SK-N-SH treated with all-trans-retinoic acid at 6 μM for 48 hours (cell line): ENCODE results near the gene MAML3.

Experiments
- ARNTL ChIP-seq: fragments of 450-650 bp; formaldehyde crosslinking; IDR thresholded peaks from 2 replicates; pipeline ENCODE4 v1.5.0; 2020; ENCODE audit warnings: low read depth, mild to moderate bottlenecking, moderate library complexity, borderline replicate concordance
- ISL1 ChIP-seq: fragments of 250-450 bp; sonication (Bioruptor Pico); IDR thresholded peaks from 2 replicates; pipeline ENCODE4 v2.1.2; 2022; ENCODE audit warnings: mild to moderate bottlenecking, moderate library complexity
- PATZ1 ChIP-seq: fragments of 250-450 bp; sonication (Bioruptor Pico); IDR thresholded peaks from 2 replicates; pipeline ENCODE4 v1.8.0; 2020; ENCODE audit warnings: mild to moderate bottlenecking, moderate library complexity, borderline replicate concordance
- POU6F1 ChIP-seq: fragments of 250-450 bp; sonication (Bioruptor Pico); IDR thresholded peaks from 2 replicates; pipeline ENCODE4 v1.8.0; 2021; ENCODE audit warnings: low read depth, mild to moderate bottlenecking, moderate library complexity, borderline replicate concordance
- SNAI2 ChIP-seq: fragments of 250-450 bp; sonication (Bioruptor Pico); IDR thresholded peaks from 2 replicates; pipeline ENCODE4 v1.5.0; 2020; ENCODE audit warnings: mild to moderate bottlenecking, moderate library complexity
- TSHZ2 ChIP-seq: fragments of 250-450 bp; sonication (Bioruptor Pico); IDR thresholded peaks from 2 replicates; pipeline ENCODE4 v1.5.0; 2020; ENCODE audit warnings: mild to moderate bottlenecking, moderate library complexity
- ZNF565 ChIP-seq: fragments of 450-650 bp; formaldehyde crosslinking; conservative IDR thresholded peaks from 2 replicates; pipeline ENCODE4 v1.5.0; 2020; ENCODE audit warnings: low read depth, mild to moderate bottlenecking, moderate library complexity
- ZNF70 ChIP-seq: fragments of 450-650 bp; formaldehyde crosslinking; IDR thresholded peaks from 2 replicates; pipeline ENCODE4 v1.5.0; 2020; ENCODE audit warnings: mild to moderate bottlenecking, moderate library complexity
- TF ChIP-seq, protein P1 (sequence below): fragments of 250-450 bp; sonication (Bioruptor Pico); IDR thresholded peaks from 2 replicates; pipeline ENCODE4 v1.5.1; 2021; ENCODE audit warnings: mild to moderate bottlenecking, moderate library complexity
- TF ChIP-seq, protein P2 (sequence below): fragments of 250-450 bp; sonication (Bioruptor Pico); IDR thresholded peaks from 2 replicates; pipeline ENCODE4 v1.5.1; 2020; ENCODE audit warnings: low read depth, mild to moderate bottlenecking, moderate library complexity

DNA sequence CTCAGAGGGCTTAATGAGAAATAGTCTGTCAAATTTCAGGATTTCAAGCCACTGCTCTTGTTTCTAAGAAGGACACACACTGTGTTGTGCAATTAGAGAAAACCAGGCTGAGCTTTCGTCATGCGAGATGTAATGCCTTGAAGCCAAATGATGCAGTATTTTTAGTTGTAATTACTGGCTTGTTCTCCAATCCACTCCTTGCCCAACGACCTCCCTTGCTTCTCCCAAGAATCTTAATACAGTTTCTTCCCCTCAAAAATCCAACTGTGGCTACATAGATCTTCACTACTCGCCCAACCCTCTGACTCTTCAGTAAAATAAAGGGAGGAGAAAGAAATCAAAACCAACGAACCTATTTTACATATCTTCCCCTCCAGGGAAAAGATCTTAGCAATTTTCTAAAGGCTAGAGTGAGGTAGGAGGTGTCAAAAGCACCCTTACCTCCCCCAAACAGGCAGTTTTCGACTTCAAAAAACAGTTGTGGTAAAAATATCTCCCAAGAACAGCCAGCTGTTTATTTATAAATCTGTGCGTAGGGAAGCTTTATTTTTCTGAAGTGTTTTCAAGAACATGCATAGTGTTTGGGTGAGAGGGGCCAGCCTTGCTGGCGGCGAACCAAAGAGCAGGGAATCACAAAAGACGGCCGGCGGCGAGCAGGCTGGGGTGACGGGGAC lies 419.6 kb downstream of the MAML3 start:
- TF ChIP-seq ZNF565 (no peak), PATZ1 (CRISPR knock-in tag) (no peak), TSHZ2 (CRISPR knock-in tag) (no peak), ISL1 (no peak), ARNTL (CRISPR knock-in tag) (no peak), SNAI2 (CRISPR knock-in tag) (no peak), ZNF70 (no peak), POU6F1 (no peak)
- TF ChIP-seq, protein P1, sequence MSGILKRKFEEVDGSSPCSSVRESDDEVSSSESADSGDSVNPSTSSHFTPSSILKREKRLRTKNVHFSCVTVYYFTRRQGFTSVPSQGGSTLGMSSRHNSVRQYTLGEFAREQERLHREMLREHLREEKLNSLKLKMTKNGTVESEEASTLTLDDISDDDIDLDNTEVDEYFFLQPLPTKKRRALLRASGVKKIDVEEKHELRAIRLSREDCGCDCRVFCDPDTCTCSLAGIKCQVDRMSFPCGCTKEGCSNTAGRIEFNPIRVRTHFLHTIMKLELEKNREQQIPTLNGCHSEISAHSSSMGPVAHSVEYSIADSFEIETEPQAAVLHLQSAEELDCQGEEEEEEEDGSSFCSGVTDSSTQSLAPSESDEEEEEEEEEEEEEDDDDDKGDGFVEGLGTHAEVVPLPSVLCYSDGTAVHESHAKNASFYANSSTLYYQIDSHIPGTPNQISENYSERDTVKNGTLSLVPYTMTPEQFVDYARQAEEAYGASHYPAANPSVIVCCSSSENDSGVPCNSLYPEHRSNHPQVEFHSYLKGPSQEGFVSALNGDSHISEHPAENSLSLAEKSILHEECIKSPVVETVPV (CRISPR knock-in tag): no peak
- TF ChIP-seq, protein P2, sequence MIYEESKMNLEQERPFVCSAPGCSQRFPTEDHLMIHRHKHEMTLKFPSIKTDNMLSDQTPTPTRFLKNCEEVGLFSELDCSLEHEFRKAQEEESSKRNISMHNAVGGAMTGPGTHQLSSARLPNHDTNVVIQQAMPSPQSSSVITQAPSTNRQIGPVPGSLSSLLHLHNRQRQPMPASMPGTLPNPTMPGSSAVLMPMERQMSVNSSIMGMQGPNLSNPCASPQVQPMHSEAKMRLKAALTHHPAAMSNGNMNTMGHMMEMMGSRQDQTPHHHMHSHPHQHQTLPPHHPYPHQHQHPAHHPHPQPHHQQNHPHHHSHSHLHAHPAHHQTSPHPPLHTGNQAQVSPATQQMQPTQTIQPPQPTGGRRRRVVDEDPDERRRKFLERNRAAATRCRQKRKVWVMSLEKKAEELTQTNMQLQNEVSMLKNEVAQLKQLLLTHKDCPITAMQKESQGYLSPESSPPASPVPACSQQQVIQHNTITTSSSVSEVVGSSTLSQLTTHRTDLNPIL: no peak
